ENCODE results near the gene FAM163A.
"Not testable (repeated sequence)": the region's sequence is repeated elsewhere in the genome, so short reads cannot be mapped to it uniquely, and the experiment has no call there.

The FAM163A gene

DNA sequence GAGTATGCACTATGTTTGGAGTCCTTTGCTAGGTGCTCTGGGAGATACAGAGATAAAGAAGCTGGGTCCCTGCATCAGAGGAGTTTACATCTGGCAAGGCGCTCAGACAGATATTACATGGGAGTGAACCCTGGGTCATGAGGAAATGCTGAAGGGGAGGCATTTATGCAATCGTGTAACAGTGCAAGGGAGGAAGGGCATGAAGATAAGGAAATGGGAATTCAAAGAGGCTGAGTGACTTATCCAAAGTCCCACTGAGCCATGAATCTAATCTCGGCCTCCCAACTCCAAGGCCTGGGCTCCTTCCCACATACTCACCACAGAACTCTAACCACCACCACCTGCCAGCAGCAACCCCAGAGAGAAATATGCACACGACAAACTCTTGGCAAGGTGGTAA, 51.6 kb downstream of the FAM163A start:
- no peak for DNase-seq

DNA sequence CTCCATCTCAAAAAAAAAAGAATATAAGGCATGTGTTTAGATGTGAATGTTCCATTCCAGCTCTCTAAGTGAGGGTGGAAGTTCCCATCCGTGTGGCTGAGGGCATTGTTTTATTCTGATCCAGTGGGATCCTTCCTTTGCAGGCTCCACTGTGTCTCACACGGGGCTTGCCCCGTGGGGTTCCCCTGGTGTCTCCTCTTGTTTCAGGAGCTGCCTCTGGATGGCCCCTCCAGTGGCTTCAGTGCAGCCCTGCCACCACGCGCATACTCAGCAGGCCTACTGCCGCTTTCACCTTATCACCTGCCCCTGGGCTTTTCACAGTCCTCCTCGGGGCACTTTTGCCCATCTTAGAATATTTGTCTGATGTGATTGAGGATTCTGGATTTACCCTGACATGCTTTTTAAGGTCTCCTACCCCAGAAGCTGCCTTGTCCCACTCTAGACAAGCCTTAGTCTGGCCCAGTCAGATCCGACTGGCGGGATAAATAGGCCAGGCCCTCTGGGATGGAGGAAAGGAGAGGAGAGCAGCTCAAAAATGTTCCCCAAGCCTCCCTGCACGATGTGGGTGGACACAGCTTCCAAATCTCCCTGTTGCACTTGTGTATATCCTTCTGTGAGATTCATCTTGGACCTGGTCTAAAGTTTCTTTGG, 55.2 kb downstream of the FAM163A start:
- DNase-seq, result no peak

- DNase-seq, result no peak
Observed at GRCh38 chr1:179798864-179799516, 55.9 kb downstream of the FAM163A start.

- DNase-seq, result no peak
Observed at GRCh38 chr1:179800481-179800880, 57.4 kb downstream of the FAM163A start.

- no peak for DNase-seq
Observed at GRCh38 chr1:179803104-179803503, 60.0 kb downstream of the FAM163A start.

DNA sequence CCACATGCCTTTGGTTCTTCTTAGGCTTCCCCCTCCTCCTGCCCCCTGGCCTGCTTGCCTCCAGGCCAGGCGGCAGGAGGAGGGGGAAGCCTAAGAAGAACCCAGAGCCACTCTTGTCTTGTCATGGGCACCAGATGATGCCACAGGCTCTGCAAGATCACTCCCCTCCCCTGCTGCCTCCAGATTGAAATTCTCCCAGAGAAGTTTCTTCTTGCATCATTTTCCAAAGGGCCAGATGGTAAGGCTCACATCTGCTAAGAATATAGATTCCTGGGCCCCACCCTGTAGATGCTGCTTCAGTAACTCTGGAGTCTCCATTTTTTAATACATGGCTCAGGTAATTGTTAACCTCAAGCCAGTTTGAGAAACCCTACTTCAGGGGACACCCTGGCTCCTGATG, 60.8 kb downstream of the FAM163A start:
- DNase-seq, result no peak

GRCh38 chr1:179804417-179804816, 61.3 kb downstream of the FAM163A start:
- DNase-seq, result not testable (repeated sequence)

- DNase-seq, result no peak
Observed at GRCh38 chr1:179805291-179806195, 62.5 kb downstream of the FAM163A start.

DNA sequence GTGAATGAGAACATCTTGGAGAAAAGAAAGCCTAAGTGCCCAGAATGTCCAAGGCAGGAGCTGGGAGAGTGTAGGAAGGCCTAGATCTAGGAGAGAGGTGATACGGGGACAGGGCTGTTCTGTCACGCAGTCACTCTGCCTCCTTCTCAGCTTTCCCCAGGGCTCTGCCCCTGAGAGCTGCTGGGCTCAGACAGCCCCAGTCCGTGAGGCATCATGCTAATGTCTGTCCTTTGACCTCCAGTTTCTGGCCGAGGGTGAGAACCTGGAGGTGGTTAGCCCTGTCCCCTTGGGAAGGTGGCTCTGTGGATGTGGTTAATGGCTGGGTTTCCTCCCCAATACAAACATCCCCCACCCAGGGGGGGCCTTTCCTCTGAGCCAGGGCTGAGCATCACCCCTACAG, 63.2 kb downstream of the FAM163A start:
- no peak for DNase-seq

- DNase-seq, result no peak
Observed at GRCh38 chr1:179807291-179807690, 64.2 kb downstream of the FAM163A start.

DNA sequence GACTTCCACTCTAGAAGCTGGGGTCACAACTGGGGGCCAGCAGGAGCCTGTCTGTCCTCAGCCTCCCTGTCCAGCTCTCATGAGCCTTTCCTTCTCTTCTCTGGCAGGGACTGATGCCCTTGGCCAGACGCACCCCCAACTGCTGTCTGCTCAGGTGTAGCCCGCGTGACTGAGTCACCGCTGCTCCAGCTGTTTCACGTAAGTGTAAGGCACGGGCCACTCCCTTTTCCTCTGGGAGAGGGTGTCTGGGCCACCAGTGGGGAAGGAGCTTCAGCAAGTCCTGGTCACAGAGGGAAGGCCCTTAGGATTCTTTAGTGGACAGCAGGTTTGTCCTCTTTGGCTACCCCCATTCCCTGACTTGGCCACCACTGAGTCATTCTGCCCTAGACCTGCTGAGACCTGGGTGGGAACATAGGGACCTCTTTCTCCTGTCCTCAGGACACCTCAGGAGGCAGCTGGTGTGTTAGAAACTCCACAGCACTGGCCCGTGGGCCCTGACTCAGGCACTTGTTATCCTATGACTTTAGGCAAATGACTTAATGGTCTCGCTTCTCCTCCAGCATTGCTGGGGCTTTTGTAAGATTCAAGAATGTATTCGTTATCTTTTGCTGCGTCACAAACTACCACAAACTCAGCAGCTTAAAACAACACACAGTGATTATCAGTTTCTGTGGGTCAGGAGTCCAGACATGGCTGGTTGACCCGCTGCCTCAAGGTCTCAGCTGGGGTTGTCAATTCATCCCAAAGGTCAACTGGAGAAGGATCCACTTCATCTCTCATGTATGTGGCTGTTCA, 64.8 kb downstream of the FAM163A start:
- no peak for DNase-seq

- no peak for DNase-seq
Observed at GRCh38 chr1:179808503-179808902, 65.4 kb downstream of the FAM163A start.

DNA sequence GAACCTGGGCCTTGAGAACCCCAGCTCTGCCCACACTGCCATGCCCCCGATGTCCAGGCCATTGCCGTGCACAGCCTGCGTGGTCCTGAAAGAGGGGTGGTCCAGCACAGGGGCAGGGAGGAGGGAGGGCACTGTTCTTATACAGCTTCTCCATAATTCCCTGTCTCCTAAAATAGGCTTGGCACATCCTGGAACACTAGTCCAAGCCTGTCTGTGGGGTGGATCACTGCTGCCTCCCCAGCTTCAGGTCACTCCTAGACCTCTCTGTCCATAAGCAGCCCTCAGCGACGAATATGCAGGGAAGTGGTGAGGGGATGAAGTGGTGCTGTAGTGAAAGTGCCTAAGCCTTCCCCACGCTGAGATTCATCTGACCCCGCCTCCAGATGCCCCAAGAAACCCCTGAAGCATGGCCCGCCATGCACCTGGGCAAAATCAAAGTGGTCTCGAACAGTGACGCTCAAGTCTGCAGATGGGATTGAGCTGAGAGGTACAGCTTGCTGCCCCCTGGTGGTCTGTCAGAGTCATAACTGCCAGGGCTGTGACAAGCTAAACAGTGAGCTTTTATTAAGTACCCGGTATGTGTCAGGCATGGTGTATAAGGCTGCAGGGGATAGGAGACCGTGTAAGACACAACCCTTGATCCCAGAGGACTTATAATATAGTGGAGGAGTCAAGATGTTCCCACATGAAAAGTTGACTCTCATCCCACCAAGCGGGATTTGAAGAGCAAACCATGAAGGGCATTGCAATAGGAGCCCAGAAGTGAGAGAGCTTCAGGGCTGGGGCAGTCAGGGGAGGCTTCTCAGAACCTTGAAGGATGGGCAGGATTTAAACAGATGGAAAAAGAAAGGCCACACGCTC, 66.6 kb downstream of the FAM163A start:
- DNase-seq, result no peak

- no peak for DNase-seq
Observed at GRCh38 chr1:179810367-179810715, 67.2 kb downstream of the FAM163A start.

GRCh38 chr1:179812501-179813292, 69.6 kb downstream of the FAM163A start:
- no peak for DNase-seq

DNA sequence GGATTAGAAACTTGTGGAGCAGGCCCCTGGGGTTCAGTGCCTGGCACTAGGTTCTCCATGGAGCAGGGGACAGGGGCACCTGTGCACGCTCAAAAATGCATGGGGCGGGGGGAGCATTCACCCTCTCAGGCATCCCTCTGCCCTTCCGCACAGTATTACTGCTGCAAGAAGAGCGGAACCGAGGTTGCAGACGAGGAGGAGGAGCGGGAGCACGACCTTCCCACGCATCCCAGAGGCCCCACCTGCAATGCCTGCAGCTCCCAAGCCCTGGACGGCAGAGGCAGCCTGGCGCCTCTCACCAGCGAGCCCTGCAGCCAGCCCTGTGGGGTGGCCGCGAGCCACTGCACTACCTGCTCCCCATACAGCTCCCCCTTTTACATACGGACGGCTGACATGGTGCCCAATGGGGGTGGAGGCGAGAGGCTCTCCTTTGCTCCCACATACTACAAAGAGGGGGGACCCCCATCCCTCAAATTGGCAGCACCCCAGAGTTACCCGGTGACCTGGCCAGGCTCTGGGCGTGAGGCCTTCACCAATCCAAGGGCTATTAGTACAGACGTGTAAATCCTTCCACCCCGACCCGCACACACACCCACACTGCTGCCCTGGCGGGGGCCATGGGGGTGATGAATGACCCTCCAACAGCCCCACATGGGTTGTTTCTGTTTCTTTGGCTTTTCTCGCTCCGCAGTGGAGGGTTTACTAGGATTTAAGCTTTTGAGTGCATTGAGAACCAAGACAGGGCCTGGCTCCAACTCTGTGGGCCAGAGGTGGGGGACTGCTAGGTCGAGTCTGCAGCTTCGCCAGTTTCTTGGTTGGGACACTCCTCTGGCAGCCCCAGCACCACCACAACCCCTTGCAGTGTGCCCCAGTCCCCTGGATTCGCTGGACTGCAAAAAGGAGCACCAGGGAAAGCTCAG, 70.8 kb downstream of the FAM163A start:
- no peak for DNase-seq

- no peak for DNase-seq
Observed at GRCh38 chr1:179814546-179814838, 71.4 kb downstream of the FAM163A start.

DNA sequence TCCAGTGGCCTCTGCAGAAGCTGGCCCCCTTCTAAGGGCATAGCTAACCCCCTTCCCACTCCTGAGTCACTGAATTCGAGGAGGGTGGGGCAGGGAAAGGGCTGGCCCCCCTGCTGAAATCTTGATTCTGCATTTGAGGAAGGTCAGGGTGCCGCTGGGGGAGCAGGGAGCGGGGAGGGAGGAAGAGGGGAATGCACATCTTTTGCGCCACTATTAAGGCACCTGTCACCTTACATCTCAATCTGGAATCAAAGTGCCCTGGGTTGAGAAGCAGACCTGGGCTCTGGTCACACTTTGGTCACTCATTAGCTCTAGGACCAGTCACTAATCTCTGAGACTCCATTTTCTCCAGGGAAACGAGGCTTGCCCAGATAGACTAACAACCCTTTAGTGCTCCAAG, 72.5 kb downstream of the FAM163A start:
- no peak for DNase-seq

GRCh38 chr1:179816196-179816960, 73.3 kb downstream of the FAM163A start:
- no peak for DNase-seq

DNA sequence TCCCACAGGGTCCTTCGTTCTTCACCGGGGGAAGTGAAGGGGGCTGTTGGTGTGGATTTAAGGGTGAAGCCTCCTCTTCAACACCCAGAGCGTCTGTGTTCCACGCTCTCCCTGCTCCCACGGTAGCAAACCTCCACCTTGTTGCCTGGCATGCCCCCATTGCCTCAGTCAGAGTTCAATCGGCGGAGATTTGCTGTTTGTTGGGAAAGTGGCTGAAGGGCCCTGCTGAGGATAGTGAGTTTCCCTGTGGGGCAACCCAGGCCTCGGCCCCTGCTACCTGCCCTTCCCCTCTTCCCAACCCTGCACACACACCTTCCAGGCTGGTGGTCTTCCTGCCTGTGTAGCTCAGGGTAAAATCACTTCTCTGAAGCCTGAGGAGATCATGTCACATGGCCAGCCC, 74.0 kb downstream of the FAM163A start:
- DNase-seq, result no peak

Measured in SIG-M5 (cell line).